GM18499 (cell line): ENCODE measurements around the gene MAMSTR.
"Not testable (repeated sequence)": the region's sequence is repeated elsewhere in the genome, so short reads cannot be mapped to it uniquely, and the experiment has no call there.

Experiments
- ATAC-seq: cut with Tn5 transposase; IDR thresholded peaks from one replicate; pipeline ENCODE4 v1.9.1; 2021; ENCODE audit warnings: moderate number of reproducible peaks; ENCODE audit not compliant: insufficient read depth, unreplicated experiment

MAMSTR gene

DNA sequence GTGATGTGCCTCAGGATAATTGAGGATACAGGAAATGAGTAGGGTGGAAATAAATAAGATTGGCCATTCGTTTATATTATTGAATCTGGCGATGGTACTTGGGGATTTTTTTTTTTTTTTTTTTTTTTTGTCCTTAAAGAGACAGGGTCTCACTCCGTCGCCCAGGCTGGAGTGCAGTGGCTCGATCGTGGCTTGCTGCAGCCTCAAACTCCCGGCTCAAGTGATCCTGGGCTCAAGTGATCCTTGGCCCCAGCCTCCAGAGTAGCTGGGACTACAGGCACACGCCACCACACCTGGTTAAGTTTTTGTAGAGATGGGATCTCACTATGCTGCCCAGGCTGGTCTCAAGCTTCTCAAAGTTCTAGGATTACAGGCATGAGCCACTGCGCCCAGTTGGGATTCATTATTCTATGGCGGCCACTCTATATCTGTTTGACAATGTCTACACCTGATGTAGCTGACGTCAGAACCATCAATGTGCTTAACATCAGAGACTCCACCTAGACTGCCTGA, 2.7 kb upstream of the MAMSTR start:
- no peak for ATAC-seq

DNA sequence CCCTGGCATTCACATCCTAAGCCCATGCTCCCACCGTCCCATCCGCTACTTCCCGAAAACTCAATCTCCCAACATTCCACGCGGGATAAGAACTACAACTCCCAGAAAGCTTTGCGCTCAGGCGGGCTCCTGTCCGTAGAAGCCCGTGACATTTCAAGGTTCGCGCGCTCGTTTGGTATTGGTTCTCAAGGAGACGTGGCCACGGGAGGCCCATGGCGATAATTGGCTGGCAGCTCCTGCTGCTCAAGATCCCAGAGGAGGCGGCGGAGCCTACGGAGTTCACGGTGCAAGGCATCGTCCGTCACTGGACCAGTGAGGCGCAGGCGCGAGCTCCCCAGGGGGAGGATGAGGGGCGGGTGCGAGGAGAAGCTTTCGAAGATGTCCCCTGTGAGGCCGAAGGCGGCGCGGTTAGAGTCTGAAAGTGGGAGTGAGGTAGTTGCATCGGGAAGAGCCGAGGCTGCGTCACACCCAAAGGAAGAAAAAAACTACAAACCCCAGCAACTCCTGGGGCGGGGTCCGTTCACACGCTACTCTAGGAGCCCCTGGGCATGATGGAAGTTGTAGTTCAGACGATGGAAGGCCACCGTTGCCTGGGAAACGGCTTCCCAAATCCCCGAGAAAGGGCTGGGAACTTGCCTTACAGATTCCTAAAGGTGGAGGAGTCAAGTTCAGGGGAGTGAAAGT, 1.2 kb upstream of the MAMSTR start:
- peak; percentile 72 for ATAC-seq

DNA sequence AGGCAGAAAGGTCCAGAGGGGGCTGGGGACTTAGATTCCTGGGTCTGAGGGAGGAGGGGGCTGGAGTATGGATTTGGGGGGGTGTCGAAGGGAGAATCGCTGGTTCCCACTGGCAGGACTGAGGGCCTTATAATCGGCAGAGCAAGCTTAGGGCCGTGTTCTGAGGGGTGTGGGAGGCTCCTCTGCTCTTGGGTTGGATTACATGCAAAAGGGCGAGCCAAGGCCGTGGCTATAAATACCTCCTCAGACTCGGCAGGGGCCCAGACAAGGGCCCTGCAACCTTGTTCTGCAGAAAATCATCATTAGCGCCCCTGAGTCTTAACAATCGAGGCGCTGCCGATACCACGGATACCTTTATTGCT, 707 bp upstream of the MAMSTR start:
- ATAC-seq, result no peak

DNA sequence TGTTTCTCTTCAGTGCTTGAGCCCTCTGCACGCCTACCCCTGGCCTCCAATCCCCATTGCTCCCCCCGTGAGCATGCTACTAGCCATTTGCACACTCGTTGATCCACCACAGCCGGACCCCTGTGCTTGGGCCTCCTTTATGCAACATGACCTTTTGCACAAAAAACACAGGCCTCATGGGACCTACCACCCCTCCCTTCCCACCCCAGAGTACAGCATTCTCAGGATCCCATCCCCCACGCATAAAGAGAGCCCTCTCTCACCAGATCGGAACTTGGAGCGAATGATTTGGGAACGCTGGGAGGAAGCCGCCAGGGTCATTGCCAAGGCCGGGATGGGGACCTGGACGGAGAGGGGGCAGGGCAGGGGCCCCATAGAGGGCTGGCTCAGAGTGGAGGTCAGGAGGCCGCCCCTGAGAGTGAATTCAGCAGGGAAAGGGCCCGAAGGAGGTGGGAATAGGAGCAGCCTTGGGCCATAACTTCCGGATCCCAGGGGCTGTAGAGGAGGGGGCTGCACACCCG, 754 bp downstream of the MAMSTR start:
- ATAC-seq, result no peak

DNA sequence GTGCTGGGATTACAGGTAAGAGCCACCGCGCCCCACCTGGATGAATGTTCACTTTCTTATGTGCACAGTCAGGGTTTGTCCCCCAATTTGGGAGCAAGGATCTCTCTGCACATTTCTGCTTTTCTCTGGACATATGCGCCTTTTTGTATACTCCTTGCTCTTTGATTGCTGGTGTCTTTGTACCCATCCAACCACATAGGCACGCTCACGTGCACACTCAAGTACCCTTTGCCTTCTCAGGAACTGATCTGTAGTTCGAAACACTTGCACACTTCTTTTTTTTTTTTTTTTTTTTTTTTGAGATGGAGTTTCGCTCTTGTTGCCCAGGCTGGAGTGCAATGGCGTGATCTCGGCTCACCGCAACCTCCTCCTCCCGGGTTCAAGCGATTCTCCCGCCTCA, 1.4 kb downstream of the MAMSTR start:
- ATAC-seq, result not testable (repeated sequence)

DNA sequence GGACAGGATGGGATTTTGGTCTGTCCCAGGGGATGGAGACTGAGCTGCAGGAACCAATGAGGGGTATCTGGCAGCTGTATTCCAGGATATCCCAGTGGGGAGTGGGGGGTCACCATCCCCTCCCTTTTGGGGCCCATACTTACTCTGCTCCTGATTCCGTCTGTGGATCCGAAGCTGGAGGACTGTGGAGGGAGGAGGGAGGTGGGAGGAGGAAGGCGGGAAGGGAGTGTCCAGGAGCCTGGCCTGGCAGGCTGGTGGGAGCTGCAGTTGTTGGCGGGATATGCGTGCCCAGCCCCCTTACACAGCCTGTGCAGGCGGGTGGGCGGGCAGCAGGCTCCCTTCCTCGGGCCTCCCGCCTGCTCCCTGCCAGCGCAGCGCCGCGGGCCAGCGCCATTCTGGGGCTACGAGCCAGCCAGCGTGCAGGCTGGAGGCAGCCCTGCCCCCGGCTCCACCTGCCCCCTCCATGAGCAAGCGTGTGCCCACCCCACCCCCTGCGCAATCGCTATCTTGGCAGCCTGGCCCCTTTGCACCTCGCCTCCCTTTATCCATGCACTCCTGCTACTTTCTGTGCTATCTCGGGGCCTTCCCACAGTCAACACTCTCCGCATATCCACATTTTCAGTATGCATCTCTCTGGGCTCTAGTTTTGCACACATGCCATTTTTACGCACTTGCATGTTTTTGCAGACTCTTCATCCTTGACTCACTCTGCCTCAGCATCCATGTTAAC, 2.8 kb downstream of the MAMSTR start:
- ATAC-seq, result no peak

DNA sequence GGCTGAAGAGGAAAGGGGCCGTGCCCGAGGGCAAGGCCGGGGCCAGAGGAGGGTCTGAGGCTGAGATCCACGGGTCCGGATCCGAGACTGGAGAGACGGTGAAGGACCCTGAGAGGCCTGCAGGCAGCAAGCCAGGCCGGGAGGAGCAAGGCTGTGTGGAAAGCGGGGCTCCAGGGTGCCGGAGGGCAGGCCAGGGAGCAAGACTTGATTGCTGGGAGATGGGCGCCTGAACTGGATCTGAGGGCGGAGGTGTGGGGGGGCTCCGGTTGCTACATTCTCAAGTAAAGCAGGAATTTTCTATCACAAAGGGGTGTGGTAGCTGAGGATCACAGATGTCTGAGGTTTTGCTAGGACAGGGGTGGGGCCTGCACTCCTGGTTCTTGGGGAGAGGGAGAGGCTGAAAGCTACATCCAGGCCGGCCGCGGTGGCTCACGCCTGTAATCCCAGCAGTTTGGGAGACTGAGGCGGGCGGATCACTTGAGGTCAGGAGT, 3.8 kb downstream of the MAMSTR start:
- no peak for ATAC-seq

DNA sequence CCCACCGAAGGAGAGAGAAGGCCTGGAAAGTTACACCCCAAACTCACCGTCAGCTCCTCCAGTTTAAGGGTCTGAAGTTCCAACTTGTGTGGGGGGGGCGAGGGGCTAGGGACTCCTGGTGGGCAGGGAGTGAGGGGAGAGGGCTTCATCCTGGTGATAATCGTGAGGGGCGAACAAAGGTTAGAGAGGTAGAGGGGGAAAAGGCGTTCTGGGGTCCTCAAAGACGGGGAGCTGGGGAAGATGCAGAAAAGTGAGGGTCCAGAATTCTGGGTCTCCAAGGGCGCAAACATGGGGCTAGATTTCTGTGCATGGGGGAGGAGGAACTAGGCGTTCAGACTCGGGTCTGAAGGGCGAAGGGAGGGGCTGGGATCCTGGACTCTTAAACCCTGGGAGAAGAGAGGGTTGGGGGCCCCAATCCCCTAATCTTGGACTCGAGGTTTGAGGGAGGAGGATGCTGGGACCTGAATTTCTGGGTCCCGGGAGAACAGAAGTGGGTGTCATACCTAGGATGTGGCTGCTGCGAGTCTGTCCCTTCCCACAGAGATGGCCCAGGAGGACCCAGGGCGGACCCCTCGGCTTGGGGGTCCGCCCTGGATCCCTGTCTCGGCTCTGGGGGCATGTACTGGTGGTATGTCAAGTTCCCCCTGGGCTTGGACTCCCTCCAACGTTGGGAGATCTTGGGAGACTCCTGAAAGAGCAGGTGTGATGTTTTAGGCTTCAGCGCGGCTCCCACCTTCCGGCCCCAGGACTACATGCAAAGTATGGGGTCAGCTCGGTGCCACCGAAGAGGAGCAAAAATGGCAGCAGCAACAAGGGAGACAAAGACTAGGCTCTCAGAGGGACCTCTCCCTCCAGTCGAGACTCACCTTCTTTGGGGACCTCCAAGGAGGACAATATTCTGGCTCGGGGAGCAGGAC, 4.5 kb downstream of the MAMSTR start:
- no peak for ATAC-seq

DNA sequence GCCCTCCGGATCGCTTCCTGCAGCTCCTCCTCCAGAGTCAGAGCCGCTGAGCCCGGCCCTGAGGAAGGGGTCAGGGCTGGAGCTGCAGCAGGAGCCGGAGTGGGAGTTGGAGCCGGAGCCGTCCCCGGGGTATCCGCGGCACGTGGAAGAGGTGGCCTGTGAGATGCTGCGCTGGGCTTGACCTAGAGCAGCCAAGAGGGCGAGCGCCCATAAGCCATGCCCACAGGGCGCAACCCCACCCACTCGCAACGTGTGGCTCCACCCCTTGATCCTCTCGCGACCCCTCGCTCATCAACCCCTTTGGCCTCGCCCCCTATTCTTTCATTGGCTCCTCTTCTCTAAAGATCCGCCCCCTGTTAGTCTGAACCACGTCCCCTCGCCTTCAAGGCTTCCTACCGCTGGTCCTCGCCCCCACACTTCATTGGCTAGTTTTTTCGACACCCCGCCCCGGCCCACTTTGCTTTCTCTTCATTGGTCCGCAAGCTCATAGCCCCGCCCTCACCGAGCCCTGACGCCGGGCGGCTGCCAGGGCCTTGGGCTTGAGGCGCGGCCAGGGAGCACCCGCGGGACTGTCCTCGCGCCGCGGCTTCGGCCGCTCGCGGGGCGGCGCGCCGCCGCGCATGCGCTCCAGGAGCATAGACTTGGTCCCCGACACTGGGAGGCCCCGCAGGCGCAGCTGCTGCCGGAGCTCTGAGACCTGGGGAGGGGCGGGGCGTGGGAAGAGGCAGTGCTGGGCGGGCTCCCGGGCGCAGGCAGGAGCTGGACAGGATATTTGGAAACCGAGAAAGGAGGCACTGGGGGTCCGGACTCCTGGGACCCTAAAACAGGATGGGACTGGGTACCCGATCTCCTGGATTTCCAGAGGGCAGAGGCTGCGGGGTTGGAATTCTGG, 5.4 kb downstream of the MAMSTR start:
- peak; percentile 65 for ATAC-seq

DNA sequence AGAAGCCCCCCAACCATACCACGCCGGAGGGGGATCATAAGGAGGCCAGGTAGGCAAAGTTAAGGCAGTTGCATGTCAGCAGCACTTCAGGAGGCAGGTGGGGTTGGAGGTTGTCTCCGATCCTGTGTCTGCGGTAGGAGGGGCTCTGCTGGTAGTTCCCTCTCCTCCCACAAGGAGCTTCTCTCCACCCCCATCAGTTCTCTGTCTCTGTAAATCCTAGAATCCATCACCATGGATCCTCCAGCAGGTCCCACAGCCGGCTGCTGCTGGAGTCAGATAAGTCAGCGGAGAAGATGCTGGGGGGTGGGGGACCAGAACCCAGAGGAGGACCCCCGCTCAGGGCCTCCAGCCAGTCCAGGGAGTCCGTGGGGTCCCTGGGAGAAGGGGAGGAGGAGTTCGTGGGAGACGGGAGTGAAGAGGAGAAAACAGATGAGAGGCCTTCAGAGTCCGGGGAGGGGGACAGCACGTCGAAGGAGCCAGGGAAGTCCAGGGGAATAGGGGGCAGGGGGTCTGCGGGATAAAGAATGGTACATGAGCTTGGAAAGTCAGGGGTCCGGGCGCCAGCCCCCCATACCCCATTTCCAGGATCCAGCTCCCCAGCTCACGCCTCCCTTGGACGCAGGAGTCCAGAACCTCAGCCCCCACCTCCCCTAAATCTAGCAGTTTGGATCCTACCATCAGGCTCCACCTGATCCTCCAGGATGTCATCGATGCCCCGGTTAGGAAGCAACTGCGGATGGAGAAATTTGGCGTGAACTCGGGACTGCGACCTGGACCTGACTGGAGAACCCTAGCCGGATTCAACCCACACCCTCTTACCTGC, 6.3 kb downstream of the MAMSTR start:
- ATAC-seq, result no peak

DNA sequence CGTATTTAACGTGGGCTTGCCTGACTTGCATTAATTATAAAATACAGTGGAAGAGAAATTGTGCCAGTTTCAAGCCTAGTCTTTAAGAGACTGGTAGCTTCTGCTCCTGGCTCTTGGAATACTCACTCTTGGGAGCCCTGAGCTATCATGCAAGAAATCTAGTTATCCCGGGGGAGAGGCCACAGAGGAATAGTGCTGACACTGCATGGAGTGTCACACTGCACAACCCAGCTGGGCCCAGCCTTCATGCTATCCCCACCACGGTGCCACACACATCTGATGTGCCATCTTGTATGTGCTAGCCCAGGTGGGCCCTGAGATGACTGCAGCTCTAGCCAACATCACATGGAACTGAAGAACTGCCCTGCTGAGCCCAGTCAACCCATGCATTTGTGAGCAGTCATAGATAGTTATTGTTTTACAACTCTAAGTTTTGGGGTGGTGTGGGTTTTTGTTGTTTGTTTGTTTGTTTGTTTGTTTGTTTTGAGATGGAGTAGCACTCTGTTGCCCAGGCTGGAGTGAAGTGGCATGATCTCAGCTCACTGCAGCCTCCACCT, 8.3 kb downstream of the MAMSTR start:
- no peak for ATAC-seq

DNA sequence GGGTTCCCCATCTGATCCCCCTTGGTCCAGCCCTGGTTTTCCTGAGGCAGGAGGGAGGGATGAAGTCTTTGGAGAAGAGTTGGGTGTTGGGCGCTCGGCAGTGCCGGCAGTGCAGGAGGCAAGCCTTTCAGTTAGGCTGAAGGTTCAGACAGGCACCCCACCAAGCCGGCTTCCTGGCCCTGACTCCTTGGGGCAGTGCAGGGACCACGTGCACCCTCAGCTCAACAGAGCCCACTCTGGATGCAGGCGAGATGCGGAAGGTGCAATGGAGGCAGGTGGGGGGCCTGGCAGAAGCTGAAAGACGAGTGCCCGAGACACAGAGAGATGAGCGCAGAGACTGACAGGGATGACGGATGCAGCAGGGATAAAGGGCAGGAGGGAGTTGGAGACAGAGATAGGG, 11.1 kb downstream of the MAMSTR start:
- ATAC-seq, result no peak

DNA sequence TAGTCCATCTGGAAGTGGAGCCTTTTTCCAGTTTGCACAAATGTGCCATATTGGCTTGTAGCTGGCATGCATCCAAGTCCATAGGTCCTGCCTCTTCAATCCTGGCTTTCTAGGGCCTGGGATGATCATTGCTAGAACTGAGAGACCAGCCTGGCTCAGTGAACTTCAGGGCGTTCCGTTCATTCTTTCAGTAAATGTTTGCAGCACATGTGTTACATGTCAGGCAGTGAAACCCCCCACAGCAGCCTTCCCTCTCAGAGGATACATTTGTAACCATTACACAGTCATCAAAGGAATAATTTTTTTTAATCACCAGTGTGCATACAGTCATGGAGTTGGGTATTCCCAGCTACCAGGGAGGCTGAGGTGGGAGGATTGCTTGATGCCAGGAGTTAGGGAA, 14.1 kb downstream of the MAMSTR start:
- ATAC-seq, result no peak

DNA sequence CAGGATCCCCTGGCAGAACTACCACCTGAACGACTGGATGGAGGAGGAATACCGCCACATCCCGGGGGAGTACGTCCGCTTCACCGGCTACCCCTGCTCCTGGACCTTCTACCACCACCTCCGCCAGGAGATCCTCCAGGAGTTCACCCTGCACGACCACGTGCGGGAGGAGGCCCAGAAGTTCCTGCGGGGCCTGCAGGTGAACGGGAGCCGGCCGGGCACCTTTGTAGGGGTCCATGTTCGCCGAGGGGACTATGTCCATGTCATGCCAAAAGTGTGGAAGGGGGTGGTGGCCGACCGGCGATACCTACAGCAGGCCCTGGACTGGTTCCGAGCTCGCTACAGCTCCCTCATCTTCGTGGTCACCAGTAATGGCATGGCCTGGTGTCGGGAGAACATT, 16.2 kb downstream of the MAMSTR start:
- ATAC-seq, result no peak

DNA sequence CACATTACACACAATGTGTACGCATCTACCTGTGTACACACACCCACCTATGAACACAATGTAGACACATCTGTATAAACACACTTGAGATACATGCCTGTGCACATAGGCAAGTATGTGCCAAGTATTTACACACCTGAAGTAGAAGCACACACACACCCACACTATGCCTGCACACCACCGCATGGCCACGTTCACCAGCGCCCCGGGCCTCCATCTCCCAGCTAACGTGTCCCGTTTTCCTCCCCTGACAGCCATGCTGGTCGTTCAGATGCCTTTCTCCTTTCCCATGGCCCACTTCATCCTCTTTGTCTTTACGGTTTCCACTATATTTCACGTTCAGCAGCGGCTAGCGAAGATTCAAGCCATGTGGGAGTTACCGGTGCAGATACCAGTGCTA, 16.8 kb downstream of the MAMSTR start:
- no peak for ATAC-seq

DNA sequence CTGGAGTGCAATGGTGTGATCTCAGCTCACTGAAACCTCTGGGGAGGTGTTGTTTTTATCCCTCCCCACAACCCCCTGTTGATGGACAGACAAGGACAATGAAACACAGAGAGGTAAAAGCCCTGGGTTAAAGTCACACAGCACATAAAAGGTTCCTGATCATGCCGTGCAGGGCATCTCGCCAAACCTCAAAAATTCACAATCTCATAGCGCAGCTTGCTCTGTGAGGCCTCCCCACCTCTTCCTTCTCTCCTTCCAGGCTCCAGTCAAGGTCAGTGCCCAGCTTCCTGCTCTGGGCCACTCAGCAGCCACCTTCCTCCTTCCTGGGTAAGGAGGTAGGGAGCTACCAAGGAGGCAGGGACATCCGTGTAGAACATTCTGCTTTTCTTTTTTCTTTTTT, 21.5 kb downstream of the MAMSTR start:
- no peak for ATAC-seq

DNA sequence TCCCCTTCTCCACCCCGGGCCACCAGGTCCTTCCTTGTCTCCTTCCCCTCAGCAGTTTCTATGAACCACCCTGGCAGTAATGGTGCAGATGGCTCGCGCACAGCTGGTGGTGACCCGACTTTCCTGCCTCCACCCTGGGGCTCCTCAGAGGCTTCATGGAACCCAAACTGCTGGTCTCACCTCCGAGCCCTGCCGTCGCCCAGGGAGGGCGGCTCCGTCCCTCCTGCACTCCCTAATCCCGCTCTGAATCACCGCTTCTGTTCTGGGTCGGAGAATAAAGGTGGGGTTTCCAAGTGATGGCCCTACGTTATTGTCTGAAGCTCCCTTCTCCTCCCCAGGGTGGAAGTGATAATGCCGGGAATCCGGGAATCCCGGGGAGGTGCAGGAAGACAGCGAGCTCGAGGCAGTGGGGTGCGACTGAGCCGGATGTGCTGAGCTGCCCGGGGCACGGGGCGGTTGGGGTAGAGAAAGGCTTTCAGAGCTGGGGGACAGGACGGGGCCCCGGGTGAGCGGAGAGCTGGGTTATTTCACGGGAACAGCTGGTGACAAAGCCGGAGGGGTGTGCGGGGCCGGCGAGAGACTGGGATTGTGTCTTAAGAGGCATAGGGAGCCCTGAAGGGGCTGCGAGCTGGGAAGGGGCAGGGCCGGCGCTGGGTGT, 23.0 kb downstream of the MAMSTR start:
- no peak for ATAC-seq
